OCI-LY7 (cell line): ENCODE measurements around the gene NHLH2.

Experiments
- EZH2phosphoT487 ChIP-seq: fragments of 200-600 bp; sonication (generic); IDR thresholded peaks from 2 replicates; pipeline ENCODE4 v1.6.1; 2018; ENCODE audit warnings: low read depth, borderline replicate concordance, mild to moderate bottlenecking, mixed run types, antibody characterized with exemption, low read length, moderate library complexity, mixed read lengths
- TF ChIP-seq, protein P1 (sequence below): fragments of 200-600 bp; sonication (generic); conservative IDR thresholded peaks from 2 replicates; pipeline ENCODE4 v1.5.1; 2014; ENCODE audit warnings: mild to moderate bottlenecking, antibody characterized with exemption, low read length, moderate library complexity, mixed read lengths

DNA sequence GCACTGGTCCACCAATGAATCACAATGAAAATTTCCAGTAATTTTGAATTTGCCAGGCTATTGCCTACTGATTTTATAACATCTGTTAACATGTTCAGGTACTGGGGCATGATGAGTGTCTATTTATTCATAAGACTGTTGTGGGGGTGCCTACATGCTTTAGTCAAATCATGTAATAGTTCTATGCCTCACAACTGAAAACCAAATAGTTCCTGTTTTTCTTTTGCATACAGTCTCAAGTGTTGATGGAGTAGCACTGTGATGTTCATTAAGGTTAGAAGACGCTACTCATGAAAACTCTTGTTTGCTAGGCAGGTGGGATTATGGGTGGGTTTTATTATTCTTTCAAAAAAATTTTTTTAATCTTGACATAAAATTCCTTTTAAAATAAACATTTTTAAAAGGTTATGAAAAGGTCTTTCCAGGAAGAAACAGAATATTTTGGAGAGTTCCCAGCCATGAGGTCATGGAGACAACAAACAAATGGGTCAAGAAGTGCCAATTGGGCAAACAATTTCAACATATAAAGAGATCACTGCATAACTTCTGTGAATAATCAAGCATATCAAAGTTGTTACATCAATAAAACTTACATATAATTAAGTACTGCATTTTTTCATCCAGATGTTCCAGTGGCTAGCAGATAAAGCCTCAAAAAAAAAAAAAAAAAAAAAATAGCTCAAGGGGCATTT lies 40.2 kb upstream of the NHLH2 start:
- TF ChIP-seq, protein P1, sequence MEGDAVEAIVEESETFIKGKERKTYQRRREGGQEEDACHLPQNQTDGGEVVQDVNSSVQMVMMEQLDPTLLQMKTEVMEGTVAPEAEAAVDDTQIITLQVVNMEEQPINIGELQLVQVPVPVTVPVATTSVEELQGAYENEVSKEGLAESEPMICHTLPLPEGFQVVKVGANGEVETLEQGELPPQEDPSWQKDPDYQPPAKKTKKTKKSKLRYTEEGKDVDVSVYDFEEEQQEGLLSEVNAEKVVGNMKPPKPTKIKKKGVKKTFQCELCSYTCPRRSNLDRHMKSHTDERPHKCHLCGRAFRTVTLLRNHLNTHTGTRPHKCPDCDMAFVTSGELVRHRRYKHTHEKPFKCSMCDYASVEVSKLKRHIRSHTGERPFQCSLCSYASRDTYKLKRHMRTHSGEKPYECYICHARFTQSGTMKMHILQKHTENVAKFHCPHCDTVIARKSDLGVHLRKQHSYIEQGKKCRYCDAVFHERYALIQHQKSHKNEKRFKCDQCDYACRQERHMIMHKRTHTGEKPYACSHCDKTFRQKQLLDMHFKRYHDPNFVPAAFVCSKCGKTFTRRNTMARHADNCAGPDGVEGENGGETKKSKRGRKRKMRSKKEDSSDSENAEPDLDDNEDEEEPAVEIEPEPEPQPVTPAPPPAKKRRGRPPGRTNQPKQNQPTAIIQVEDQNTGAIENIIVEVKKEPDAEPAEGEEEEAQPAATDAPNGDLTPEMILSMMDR = no peak
- TF ChIP-seq EZH2phosphoT487 = no peak
